Cardiac muscle cell (in vitro differentiated cells and primary cell): ENCODE data around the gene CRISPLD2. TPM values are rescaled to one million over a fixed set of nuclear protein-coding genes. Genes with fewer than 3 reads are reported as not detected.

Source experiments
- DNase-seq, 2 donors: peaks; one replicate each; pipeline versions ENCODE4 v3.0.0 to v3.0.0-alpha.2; 2010 to 2017; ENCODE audit warnings: low read depth in 1 of 2, low spot score in 1 of 2
- H3K27ac ChIP-seq: fragments of 200-600 bp; sonication (generic); 2 replicates; pipeline ENCODE4 v1.5.1; 2016
- H3K27me3 ChIP-seq: fragments of 200-600 bp; sonication (generic); 2 replicates; pipeline ENCODE4 v1.6.0; 2016; ENCODE audit warnings: control low read depth
- H3K36me3 ChIP-seq: fragments of 200-600 bp; sonication (generic); 2 replicates; pipeline ENCODE4 v1.5.1; 2016; ENCODE audit warnings: control low read depth
- H3K4me1 ChIP-seq: fragments of 200-600 bp; sonication (generic); 2 replicates; pipeline ENCODE4 v1.8.1; 2017; ENCODE audit warnings: low read depth, mild to moderate bottlenecking, mixed run types
- H3K4me3 ChIP-seq: fragments of 200-600 bp; sonication (generic); 2 replicates; pipeline ENCODE4 v1.5.1; 2016; ENCODE audit warnings: mild to moderate bottlenecking
- H3K9me3 ChIP-seq: fragments of 200-600 bp; sonication (generic); 2 replicates; pipeline ENCODE4 v1.5.1; 2017; ENCODE audit warnings: low read depth, mild to moderate bottlenecking, control low read depth
- CTCF ChIP-seq: IDR thresholded peaks from 2 replicates; pipeline ENCODE4 v1.5.1; 2012; ENCODE audit warnings: low read depth, mild to moderate bottlenecking, low read length
- polyA plus RNA-seq: library from polyadenylated mRNA; unstranded; fragments of >200 nt; fragmentation: Nextera tagmentation; extraction: Ambion mirVana; gene quantifications from 2 replicates; pipeline ENCODE4 v1.2.1, GENCODE V29; 2016
- total RNA-seq: library from RNA; depleted of rRNA; stranded (reverse); fragments of >200 nt; gene quantifications from 2 replicates; pipeline ENCODE4 v1.2.3, GENCODE V29; 2016

CRISPLD2 gene
- total and polyA plus RNA-seq, 2 experiments from 2014 or later = 0.91 to 1.7 TPM

- Histone ChIP-seq H3K27me3 (peaks cover 6% of the 10 kb centered on the region), H3K36me3 (no peaks in the 10 kb centered on the region), H3K4me1 (no peaks in the 10 kb centered on the region), H3K27ac (no peak overlapping the region), H3K9me3 (no peaks in the 10 kb centered on the region), H3K4me3 (no peak overlapping the region)
- no peak for DNase-seq
- TF ChIP-seq CTCF = no peak
These were observed 25.0 kb downstream of the CRISPLD2 start for GRCh38 chr16:84844559-84845495.

DNA sequence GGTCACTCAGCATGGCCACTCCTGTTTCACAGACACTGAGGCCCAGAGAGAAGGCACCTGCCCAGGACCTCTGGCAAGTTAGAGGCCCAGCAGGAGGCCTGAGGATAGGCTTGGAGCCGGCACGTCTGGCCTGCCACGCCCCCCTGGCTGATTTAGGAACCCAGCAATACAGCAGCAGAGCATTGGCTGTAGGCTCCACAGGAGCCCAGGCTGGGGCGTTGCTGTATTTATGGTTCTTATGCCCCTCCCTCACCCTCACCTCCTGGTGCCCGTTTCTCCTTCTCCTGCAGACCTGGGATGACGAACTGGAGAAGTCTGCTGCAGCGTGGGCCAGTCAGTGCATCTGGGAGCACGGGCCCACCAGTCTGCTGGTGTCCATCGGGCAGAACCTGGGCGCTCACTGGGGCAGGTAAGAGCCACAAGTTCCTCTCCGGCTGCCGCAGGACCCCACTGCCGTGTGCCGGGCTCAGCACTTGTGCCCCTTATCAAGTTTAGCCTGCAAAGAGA, 25.8 kb downstream of the CRISPLD2 start:
- Histone ChIP-seq H3K4me3 (no peak overlapping the region), H3K36me3 (no peaks in the 10 kb centered on the region), H3K27ac (no peak overlapping the region), H3K9me3 (no peaks in the 10 kb centered on the region), H3K4me1 (no peaks in the 10 kb centered on the region), H3K27me3 (peaks cover 6% of the 10 kb centered on the region)
- TF ChIP-seq CTCF = no peak
- DNase-seq = no peak

GRCh38 chr16:84847564-84848355, 28.0 kb downstream of the CRISPLD2 start:
- TF ChIP-seq CTCF = no peak
- no peaks in the 10 kb centered on the region for H3K4me1 ChIP-seq
- H3K27ac ChIP-seq = no peak overlapping the region
- H3K27me3 ChIP-seq = no peaks in the 10 kb centered on the region
- no peaks in the 10 kb centered on the region for H3K9me3 ChIP-seq
- H3K36me3 ChIP-seq = no peaks in the 10 kb centered on the region
- no peak for DNase-seq
- H3K4me3 ChIP-seq = no peak overlapping the region

- no peak for TF ChIP-seq CTCF
- no peaks in the 10 kb centered on the region for H3K36me3 ChIP-seq
- H3K27me3 ChIP-seq = no peaks in the 10 kb centered on the region
- H3K9me3 ChIP-seq = no peaks in the 10 kb centered on the region
- H3K4me3 ChIP-seq = no peak overlapping the region
- DNase-seq = no peak
- no peak overlapping the region for H3K27ac ChIP-seq
- H3K4me1 ChIP-seq = no peaks in the 10 kb centered on the region
These were observed 29.3 kb downstream of the CRISPLD2 start for GRCh38 chr16:84848986-84849634.

- Histone ChIP-seq H3K27ac (no peak overlapping the region), H3K36me3 (no peaks in the 10 kb centered on the region), H3K4me3 (no peak overlapping the region), H3K9me3 (no peaks in the 10 kb centered on the region), H3K27me3 (no peaks in the 10 kb centered on the region), H3K4me1 (no peaks in the 10 kb centered on the region)
- TF ChIP-seq CTCF = no peak
- DNase-seq = no peak
These were observed 30.0 kb downstream of the CRISPLD2 start for GRCh38 chr16:84849751-84850150.
